GM19467 (cell line): ENCODE measurements around the gene LARGE1.
"Not testable (repeated sequence)": the region's sequence is repeated elsewhere in the genome, so short reads cannot be mapped to it uniquely, and the experiment has no call there.

ENCODE experiments used
- ATAC-seq: cut with Tn5 transposase; IDR thresholded peaks from one replicate; pipeline ENCODE4 v1.9.1; 2021; ENCODE audit warnings: mild to moderate bottlenecking, moderate library complexity; ENCODE audit not compliant: unreplicated experiment

The LARGE1 gene

GRCh38 chr22:33496112-33496511 lies 424.2 kb downstream of the LARGE1 start:
- no peak for ATAC-seq

- ATAC-seq = no peak
These were observed 426.6 kb downstream of the LARGE1 start for GRCh38 chr22:33493476-33494205.

- ATAC-seq = no peak
These were observed 428.0 kb downstream of the LARGE1 start for GRCh38 chr22:33492210-33492651.

GRCh38 chr22:33487041-33487716 lies 433.1 kb downstream of the LARGE1 start:
- ATAC-seq = no peak

- ATAC-seq = no peak
These were observed 438.7 kb downstream of the LARGE1 start for GRCh38 chr22:33481550-33481949.

- no peak for ATAC-seq
These were observed 442.9 kb downstream of the LARGE1 start for GRCh38 chr22:33477120-33478111.

GRCh38 chr22:33476716-33477115 lies 443.6 kb downstream of the LARGE1 start:
- no peak for ATAC-seq

GRCh38 chr22:33476206-33476605 lies 444.1 kb downstream of the LARGE1 start:
- ATAC-seq = no peak

GRCh38 chr22:33474587-33474986 lies 445.7 kb downstream of the LARGE1 start:
- no peak for ATAC-seq

- ATAC-seq = no peak
These were observed 447.6 kb downstream of the LARGE1 start for GRCh38 chr22:33472462-33473344.

GRCh38 chr22:33470456-33470855 lies 449.8 kb downstream of the LARGE1 start:
- ATAC-seq = no peak

GRCh38 chr22:33467620-33468095 lies 452.6 kb downstream of the LARGE1 start:
- no peak for ATAC-seq

GRCh38 chr22:33467080-33467479 lies 453.2 kb downstream of the LARGE1 start:
- ATAC-seq = no peak

- no peak for ATAC-seq
These were observed 454.7 kb downstream of the LARGE1 start for GRCh38 chr22:33465554-33465953.

GRCh38 chr22:33464698-33465097 lies 455.6 kb downstream of the LARGE1 start:
- no peak for ATAC-seq

- ATAC-seq = no peak
These were observed 458.4 kb downstream of the LARGE1 start for GRCh38 chr22:33461698-33462434.

GRCh38 chr22:33461245-33461644 lies 459.0 kb downstream of the LARGE1 start:
- not testable (repeated sequence) for ATAC-seq

- no peak for ATAC-seq
These were observed 461.1 kb downstream of the LARGE1 start for GRCh38 chr22:33459137-33459536.

GRCh38 chr22:33456511-33456910 lies 463.8 kb downstream of the LARGE1 start:
- no peak for ATAC-seq
